B cell (primary cell): ENCODE measurements around the gene MTHFD2L. TPM values are rescaled to one million over a fixed set of nuclear protein-coding genes. Genes with fewer than 3 reads are reported as not detected.

Experiments
- ATAC-seq: fragments of 200-7000 bp; cut with Tn5 transposase; one replicate; pipeline ENCODE4 v1.10.0; 2021; ENCODE audit warnings: low read depth, mild to moderate bottlenecking, moderate number of reproducible peaks, moderate library complexity
- CTCF ChIA-PET: fragments of 350-600 bp; sonication (Branson Sonifier 250); formaldehyde crosslinking; loops from one replicate; lab custom pipeline; 2021; ENCODE audit warnings: antibody characterized with exemption, inconsistent platforms; lab: Charles Lee
- POLR2A ChIA-PET: fragments of 350-600 bp; sonication (Branson Sonifier 250); formaldehyde crosslinking; loops from one replicate; lab custom pipeline; 2021; ENCODE audit warnings: antibody characterized with exemption; lab: Charles Lee
- DNase-seq: peaks from one replicate; pipeline ENCODE4 v3.0.0; 2013
- H2AFZ ChIP-seq: 2 replicates; pipeline ENCODE4 v1.6.1; 2012; ENCODE audit warnings: mild to moderate bottlenecking, low read depth, low read length; ENCODE audit not compliant: insufficient read depth, poor library complexity, severe bottlenecking
- H3K27ac ChIP-seq, 2 donors: 1 replicate in 1 of 2; 2 replicates in 1 of 2; pipeline ENCODE4 v1.5.1; 2012 to 2013; ENCODE audit warnings: low read length in 2 of 2, mild to moderate bottlenecking in 2 of 2, moderate library complexity in 1 of 2
- H3K27me3 ChIP-seq, 4 experiments: fragments of 200-600 bp in 1 of 4; sonication (generic) in 1 of 4; replicated peaks in 1 of 4; 1 replicate in 2 of 4; 2 replicates in 2 of 4; pipeline versions ENCODE4 v1.6.1 to v1.7.0; 2013 to 2016; ENCODE audit warnings: low read length in 3 of 4, mild to moderate bottlenecking in 2 of 4, mixed read lengths in 1 of 4, moderate library complexity in 1 of 4; ENCODE audit not compliant: insufficient read depth in 4 of 4, control insufficient read depth in 3 of 4; ENCODE audit errors: control extremely low read depth in 1 of 4
- H3K36me3 ChIP-seq, 2 experiments: replicated peaks in 1 of 2; 1 replicate in 1 of 2; 2 replicates in 1 of 2; pipeline versions ENCODE4 v1.6.1 to v1.7.1; 2013; ENCODE audit warnings: low read length in 1 of 2; ENCODE audit not compliant: insufficient read depth in 2 of 2, control insufficient read depth in 1 of 2; ENCODE audit errors: control extremely low read depth in 1 of 2, extremely low read depth in 1 of 2
- H3K4me1 ChIP-seq, 2 donors: fragments of 200-600 bp in 1 of 2; sonication (generic) in 1 of 2; 1 replicate in 1 of 2; 2 replicates in 1 of 2; pipeline versions ENCODE4 v1.5.1 to v1.6.1; 2013 to 2017; ENCODE audit warnings: low read length in 2 of 2; ENCODE audit not compliant: control insufficient read depth in 2 of 2, insufficient read depth in 2 of 2
- H3K4me2 ChIP-seq: replicated peaks from 2 replicates; pipeline ENCODE3; 2012; ENCODE audit warnings: mild to moderate bottlenecking, low read depth, low read length; ENCODE audit not compliant: poor library complexity, severe bottlenecking
- H3K4me3 ChIP-seq, 5 experiments: fragments of 200-600 bp in 1 of 5; sonication (generic) in 1 of 5; 1 replicate in 3 of 5; 2 replicates in 2 of 5; pipeline versions ENCODE4 v1.5.1 to v1.7.0; 2011 to 2016; ENCODE audit warnings: low read length in 4 of 5, mild to moderate bottlenecking in 4 of 5, low read depth in 2 of 5, control low read depth in 1 of 5, moderate library complexity in 1 of 5; ENCODE audit not compliant: insufficient read depth in 1 of 5; ENCODE audit errors: control extremely low read depth in 1 of 5, extremely low read depth in 1 of 5
- H3K79me2 ChIP-seq: fragments of 200-600 bp; sonication (generic); one replicate; pipeline ENCODE4 v1.6.0; 2016; ENCODE audit warnings: low read length; ENCODE audit not compliant: control insufficient read depth, insufficient read depth
- H3K9ac ChIP-seq: fragments of 200-600 bp; sonication (generic); 2 replicates; pipeline ENCODE4 v1.6.1; 2017; ENCODE audit warnings: mild to moderate bottlenecking, low read length, moderate library complexity
- H3K9me3 ChIP-seq, 3 donors: one replicate each; pipeline versions ENCODE4 v1.6.1 to v1.7.1; 2013; ENCODE audit warnings: low read length in 2 of 3; ENCODE audit not compliant: control insufficient read depth in 2 of 3, insufficient read depth in 1 of 3; ENCODE audit errors: control extremely low read depth in 1 of 3
- H4K20me1 ChIP-seq: 2 replicates; pipeline ENCODE4 v1.6.0; 2012; ENCODE audit warnings: mild to moderate bottlenecking, low read length; ENCODE audit not compliant: insufficient read depth, control insufficient read depth, poor library complexity, severe bottlenecking
- H3K27ac Mint-ChIP-seq: one replicate; pipeline ENCODE4 v1.8.0; 2021; ENCODE audit warnings: mixed read lengths
- H3K27me3 Mint-ChIP-seq: one replicate; pipeline ENCODE4 v1.8.0; 2021; ENCODE audit warnings: mixed read lengths
- H3K4me1 Mint-ChIP-seq: one replicate; pipeline ENCODE4 v1.8.0; 2021; ENCODE audit warnings: mixed read lengths
- H3K4me3 Mint-ChIP-seq: one replicate; pipeline ENCODE4 v1.8.0; 2021; ENCODE audit warnings: mixed read lengths
- H3K9me3 Mint-ChIP-seq: one replicate; pipeline ENCODE4 v1.8.0; 2022; ENCODE audit warnings: mixed read lengths; ENCODE audit not compliant: insufficient read depth
- CTCF ChIP-seq: fragments of 200-600 bp; IDR thresholded peaks from one replicate; pipeline ENCODE4 v1.8.0; 2022; ENCODE audit warnings: antibody characterized with exemption, mild to moderate bottlenecking
- EZH2 ChIP-seq: IDR thresholded peaks from 2 replicates; pipeline ENCODE4 v1.6.1; 2012; ENCODE audit warnings: borderline replicate concordance, low read depth, mild to moderate bottlenecking, moderate library complexity, low read length; ENCODE audit not compliant: insufficient read depth, poor library complexity, severe bottlenecking
- WGBS: methylation state at CpG from one replicate; pipeline ENCODE4 v1.1.5; 2013; ENCODE audit warnings: missing lambda C conversion rate; ENCODE audit not compliant: insufficient coverage; 5-methylcytosine and 5-hydroxymethylcytosine counted together
- intact Hi-C: fragments of 100-400 bp; cut with micrococcal nuclease; formaldehyde crosslinking; loops from one replicate; pipeline ENCODE4 v1.10.0; 2022
- polyA plus RNA-seq: library from polyadenylated mRNA; depleted of rRNA; stranded (reverse); fragments of >200 nt; gene quantifications from 2 replicates; pipeline ENCODE4 v1.2.3, GENCODE V29; 2012
- total RNA-seq, 2 donors: library from RNA; stranded (reverse); fragments of 120-200 nt in 1 of 2; gene quantifications; 1 replicate in 1 of 2; 2 replicates in 1 of 2; pipeline versions ENCODE4 v1.2.3 to v1.2.4, GENCODE V29; 2013 to 2022

Gene MTHFD2L
- total and polyA plus RNA-seq, 2 donors (not counting 1 experiment from before 2014, with no cell fraction given), result 5.5 to 12.6 TPM

GRCh38 chr4:74237425-74237966, 79.6 kb downstream of the MTHFD2L start:
- Histone ChIP-seq H2AFZ (no peak overlapping the region), H3K4me1 (no peaks in the 10 kb centered on the region), H3K27me3 (no peaks in the 10 kb centered on the region), H3K36me3 (no peaks in the 10 kb centered on the region), H3K9me3 (no peaks in the 10 kb centered on the region), H3K4me3 (no peak overlapping the region), H3K4me2 (no peak overlapping the region), H4K20me1 (no peaks in the 10 kb centered on the region), H3K79me2 (no peaks in the 10 kb centered on the region), H3K27ac (no peak overlapping the region), H3K9ac (no peak overlapping the region)
- no peak for TF ChIP-seq CTCF
- no peak for TF ChIP-seq EZH2
- no peak for DNase-seq
- intact Hi-C loops, result no loop called here
- Mint-ChIP-seq H3K4me3 (no peak overlapping the region), H3K9me3 (no peaks in the 10 kb centered on the region), H3K27me3 (no peaks in the 10 kb centered on the region), H3K4me1 (peaks cover 6% of the 10 kb centered on the region), H3K27ac (no peak overlapping the region)
- POLR2A ChIA-PET, result no interaction called here
- CTCF ChIA-PET, result no interaction called here
- no peak for ATAC-seq
- WGBS, result 100% methylated on average over 2 of the region's 3 CpGs

- no peak overlapping the region for H3K4me2 ChIP-seq
- no peaks in the 10 kb centered on the region for H3K36me3 ChIP-seq
- intact Hi-C loops, result no loop called here
- H3K9me3 Mint-ChIP-seq, result peaks cover 2% of the 10 kb centered on the region
- H3K4me3 Mint-ChIP-seq, result no peak overlapping the region
- H3K27me3 ChIP-seq, result no peaks in the 10 kb centered on the region
- no peak for ATAC-seq
- H3K4me3 ChIP-seq, result no peak overlapping the region
- no peaks in the 10 kb centered on the region for H3K4me1 Mint-ChIP-seq
- no peaks in the 10 kb centered on the region for H3K27me3 Mint-ChIP-seq
- no peaks in the 10 kb centered on the region for H3K4me1 ChIP-seq
- no peak for DNase-seq
- CTCF ChIA-PET, result interaction anchor here (1.0 to 2.1 kb wide), 3 partner anchors 11 to 55 kb away, joined by 3 to 10 read pairs (median 9); no protein-coding TSS in a partner anchor
- TF ChIP-seq CTCF (no peak), EZH2 (no peak)
- H4K20me1 ChIP-seq, result no peaks in the 10 kb centered on the region
- H3K27ac Mint-ChIP-seq, result no peak overlapping the region
- no peak overlapping the region for H3K27ac ChIP-seq
- POLR2A ChIA-PET, result no interaction called here
- no peaks in the 10 kb centered on the region for H3K79me2 ChIP-seq
- H3K9ac ChIP-seq, result no peak overlapping the region
- no peak overlapping the region for H2AFZ ChIP-seq
- no peaks in the 10 kb centered on the region for H3K9me3 ChIP-seq
Observed at GRCh38 chr4:74244049-74244448, 86.1 kb downstream of the MTHFD2L start.
